Stimulated activated CD4-positive, alpha-beta T cell treated with anti-CD3 and anti-CD28 coated beads, Interleukin-15, amount 100 ng/mL, for 24 hours (primary cell): ENCODE results near the gene TYMS.

ENCODE experiments used
- DNase-seq: peaks from one replicate; pipeline ENCODE4 v3.0.0-alpha.2; 2020

The TYMS gene

DNA sequence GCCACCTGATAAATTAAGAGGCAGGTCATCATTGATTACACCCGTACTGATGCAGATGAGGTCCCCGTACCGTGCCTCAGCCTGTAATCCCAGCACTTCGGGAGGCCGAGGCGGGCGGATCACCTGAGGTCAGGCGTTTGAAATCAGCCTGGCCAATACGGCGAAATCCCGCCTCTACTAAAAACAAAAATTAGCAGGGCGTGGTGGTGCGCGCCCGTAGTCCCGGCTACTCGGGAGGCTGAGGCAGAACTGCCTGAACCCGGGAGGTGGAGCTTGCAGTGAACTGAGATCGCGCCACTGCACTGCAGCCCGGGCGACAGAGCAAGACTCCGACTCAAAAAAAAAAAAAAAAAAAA, 55.7 kb downstream of the TYMS start:
- no peak for DNase-seq

DNA sequence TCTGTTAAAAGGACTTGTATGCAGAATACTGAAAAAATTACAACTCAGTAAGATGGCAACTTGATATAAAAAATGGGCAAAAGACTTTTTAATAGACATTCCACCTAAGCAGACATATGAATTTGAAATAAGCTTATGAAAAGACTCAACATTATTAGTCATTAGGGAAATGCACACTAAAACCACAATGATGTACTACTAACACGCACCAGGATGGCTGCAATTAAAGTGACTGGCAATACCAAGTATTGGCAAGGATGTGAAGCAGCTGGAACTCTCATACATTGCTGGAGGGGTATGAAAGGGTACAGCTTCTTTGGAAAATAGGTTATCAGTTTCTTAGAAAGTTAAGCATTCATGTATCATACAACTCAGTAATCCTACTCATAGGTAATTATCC, 58.2 kb downstream of the TYMS start:
- DNase-seq, result peak; percentile 28

DNA sequence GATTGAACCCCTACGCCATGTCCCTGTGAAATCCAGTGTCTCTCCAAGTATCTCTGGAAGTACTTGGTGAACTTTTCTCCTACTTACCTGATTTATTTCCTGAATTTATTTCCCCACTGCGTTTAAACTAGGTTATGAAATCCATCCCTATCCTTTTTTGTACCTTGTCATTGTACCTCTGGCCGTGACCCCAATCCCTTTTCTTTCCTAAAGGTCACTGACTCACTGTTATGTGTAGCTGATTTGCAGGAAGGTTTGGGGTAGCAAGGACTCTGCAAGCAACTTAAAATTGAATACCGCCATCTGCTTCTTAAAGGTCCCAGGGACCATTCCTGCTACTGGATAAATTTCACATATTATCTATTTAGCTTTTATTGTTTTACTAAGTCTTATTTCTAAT, 59.5 kb downstream of the TYMS start:
- DNase-seq, result no peak
